Stimulated activated memory B cell treated with anti-CD40 and anti-IgM and Interleukin-4, amounts not matched to agents 10 μg/mL and 1 μg/mL and 100 μg/mL, for 72 hours (primary cell): ENCODE measurements around the gene FKBP10.
"Not testable (repeated sequence)": the region's sequence is repeated elsewhere in the genome, so short reads cannot be mapped to it uniquely, and the experiment has no call there.

Experiments
- ATAC-seq: fragments of 150-1000 bp; cut with Tn5 transposase; 2 replicates; pipeline ENCODE4 v1.10.0; 2021
- H3K27ac Mint-ChIP-seq: one replicate; pipeline ENCODE4 v1.8.0; 2022; ENCODE audit warnings: mild to moderate bottlenecking, mixed read lengths
- H3K27me3 Mint-ChIP-seq: one replicate; pipeline ENCODE4 v1.8.0; 2022; ENCODE audit warnings: mixed read lengths
- H3K36me3 Mint-ChIP-seq: one replicate; pipeline ENCODE4 v1.8.0; 2022; ENCODE audit warnings: mixed read lengths
- H3K4me1 Mint-ChIP-seq: one replicate; pipeline ENCODE4 v1.8.0; 2022; ENCODE audit warnings: mixed read lengths
- H3K4me3 Mint-ChIP-seq: one replicate; pipeline ENCODE4 v1.8.0; 2022; ENCODE audit warnings: mild to moderate bottlenecking, moderate library complexity, mixed read lengths
- H3K9me3 Mint-ChIP-seq: one replicate; pipeline ENCODE4 v1.8.0; 2022; ENCODE audit warnings: mixed read lengths

FKBP10 gene

DNA sequence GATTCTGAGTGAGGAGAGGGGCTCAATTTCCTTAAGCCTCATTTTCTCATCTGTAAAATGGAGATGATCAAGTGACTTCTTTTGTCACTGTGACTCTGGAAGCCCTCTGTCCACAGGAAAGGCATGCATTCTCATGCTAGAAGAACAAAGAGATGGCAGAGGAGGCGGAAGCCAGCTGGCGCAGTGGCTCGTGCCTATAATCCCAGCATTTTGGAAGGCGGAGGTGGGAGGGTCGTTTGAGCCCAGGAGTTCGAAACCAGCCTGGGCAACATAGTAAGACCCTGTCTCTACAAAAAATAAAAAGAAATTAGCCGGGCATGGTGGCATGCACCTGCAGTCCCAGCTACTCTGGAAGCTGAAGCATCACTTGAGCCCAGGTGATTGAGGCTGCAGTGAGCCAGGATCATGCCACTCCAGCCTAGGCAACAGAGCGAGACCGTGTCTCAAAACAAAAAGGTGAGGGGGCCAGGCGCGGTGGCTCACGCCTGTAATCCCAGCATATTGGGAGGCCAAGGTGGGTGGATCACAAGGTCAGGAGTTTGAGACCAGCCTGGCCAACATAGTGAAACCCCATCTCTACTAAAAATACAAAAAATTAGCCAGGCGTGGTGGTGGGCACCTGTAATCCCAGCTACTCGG is 36.4 kb upstream of the FKBP10 start:
- not testable (repeated sequence) for H3K27ac Mint-ChIP-seq, H3K4me3 Mint-ChIP-seq, H3K9me3 Mint-ChIP-seq, H3K36me3 Mint-ChIP-seq, ATAC-seq
- Mint-ChIP-seq H3K4me1 (peaks cover 19% of the 10 kb centered on the region), H3K27me3 (peaks cover 38% of the 10 kb centered on the region)

DNA sequence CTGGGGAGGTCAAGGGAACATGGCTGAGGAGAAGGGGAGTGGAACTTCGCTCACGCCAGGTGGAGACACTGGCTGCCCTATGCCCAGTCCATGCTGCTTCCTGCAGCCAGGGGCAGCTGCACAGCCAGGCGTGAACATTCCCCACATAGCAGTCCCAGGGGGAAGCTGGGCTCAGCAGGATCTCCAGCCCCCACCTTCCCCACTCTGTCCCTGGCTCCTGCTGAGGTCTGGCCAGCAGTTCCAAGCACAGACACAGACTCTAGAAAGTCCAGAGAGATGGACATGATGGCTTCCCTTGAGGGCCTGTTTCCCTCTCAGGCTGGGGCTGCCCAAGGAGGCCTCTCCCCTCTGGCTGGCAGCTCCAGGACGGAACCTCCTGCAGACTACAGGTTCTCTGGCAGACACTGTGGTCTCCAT is 35.6 kb upstream of the FKBP10 start:
- ATAC-seq = no peak
- H3K27me3 Mint-ChIP-seq = peaks cover 46% of the 10 kb centered on the region
- no peak overlapping the region for H3K27ac Mint-ChIP-seq
- H3K4me3 Mint-ChIP-seq = no peak overlapping the region
- H3K9me3 Mint-ChIP-seq = no peaks in the 10 kb centered on the region
- H3K36me3 Mint-ChIP-seq = no peaks in the 10 kb centered on the region
- peaks cover 18% of the 10 kb centered on the region for H3K4me1 Mint-ChIP-seq

DNA sequence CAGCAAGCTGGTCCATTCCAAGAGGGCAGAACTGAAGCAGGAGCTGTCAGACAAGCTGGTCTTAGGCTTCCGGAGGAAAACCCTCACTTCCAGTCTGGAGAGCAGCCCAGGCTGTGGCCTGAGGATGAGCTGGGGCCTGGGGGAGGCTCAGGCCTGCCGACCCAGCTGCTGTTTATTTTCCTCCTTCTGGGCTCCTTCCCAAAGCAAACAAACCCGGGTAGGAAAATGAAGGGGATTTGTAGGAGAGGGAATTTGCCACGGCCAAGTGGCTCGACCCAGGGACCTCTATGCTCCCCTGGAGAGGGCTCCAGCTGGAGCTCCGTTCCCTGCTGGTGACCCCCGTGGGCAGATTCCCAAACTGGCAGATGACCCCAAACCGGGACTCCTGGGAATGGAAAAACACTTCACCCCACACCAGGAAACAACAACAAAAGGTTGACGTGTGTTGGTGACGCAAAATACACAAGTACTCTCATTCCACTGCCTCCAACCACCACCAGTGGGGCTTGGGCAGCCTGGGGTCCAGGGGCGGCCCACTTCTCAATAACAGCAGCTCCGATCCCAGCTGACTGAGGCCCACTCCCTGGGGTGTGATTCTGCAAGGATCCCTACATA is 35.1 kb upstream of the FKBP10 start:
- Mint-ChIP-seq H3K4me1 (peaks cover 24% of the 10 kb centered on the region), H3K4me3 (no peak overlapping the region), H3K9me3 (no peaks in the 10 kb centered on the region), H3K36me3 (no peaks in the 10 kb centered on the region), H3K27ac (no peak overlapping the region), H3K27me3 (peaks cover 51% of the 10 kb centered on the region)
- ATAC-seq = no peak

DNA sequence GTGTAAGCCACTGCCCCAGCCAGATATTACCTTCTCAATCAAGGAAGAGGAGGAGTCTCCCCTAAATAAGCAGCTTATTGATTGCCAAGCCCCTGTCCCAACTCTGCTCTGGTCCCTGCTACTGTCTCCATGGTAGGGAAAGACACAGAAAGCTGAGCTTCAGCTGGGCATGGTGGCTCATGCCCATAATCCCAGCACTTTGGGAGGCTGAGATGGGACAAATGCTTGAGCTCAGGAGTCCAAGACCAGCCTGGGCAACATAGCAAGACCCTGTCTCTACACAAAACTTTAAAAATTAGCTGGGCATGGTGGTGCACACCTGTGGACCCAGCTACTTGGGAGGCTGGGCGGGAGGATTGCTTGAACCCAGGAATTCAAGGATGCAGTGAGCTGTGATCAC is 32.9 kb upstream of the FKBP10 start:
- Mint-ChIP-seq H3K27ac (no peak overlapping the region), H3K4me1 (peaks cover 30% of the 10 kb centered on the region), H3K36me3 (no peaks in the 10 kb centered on the region), H3K9me3 (no peaks in the 10 kb centered on the region), H3K4me3 (no peak overlapping the region), H3K27me3 (peaks cover 55% of the 10 kb centered on the region)
- no peak for ATAC-seq

DNA sequence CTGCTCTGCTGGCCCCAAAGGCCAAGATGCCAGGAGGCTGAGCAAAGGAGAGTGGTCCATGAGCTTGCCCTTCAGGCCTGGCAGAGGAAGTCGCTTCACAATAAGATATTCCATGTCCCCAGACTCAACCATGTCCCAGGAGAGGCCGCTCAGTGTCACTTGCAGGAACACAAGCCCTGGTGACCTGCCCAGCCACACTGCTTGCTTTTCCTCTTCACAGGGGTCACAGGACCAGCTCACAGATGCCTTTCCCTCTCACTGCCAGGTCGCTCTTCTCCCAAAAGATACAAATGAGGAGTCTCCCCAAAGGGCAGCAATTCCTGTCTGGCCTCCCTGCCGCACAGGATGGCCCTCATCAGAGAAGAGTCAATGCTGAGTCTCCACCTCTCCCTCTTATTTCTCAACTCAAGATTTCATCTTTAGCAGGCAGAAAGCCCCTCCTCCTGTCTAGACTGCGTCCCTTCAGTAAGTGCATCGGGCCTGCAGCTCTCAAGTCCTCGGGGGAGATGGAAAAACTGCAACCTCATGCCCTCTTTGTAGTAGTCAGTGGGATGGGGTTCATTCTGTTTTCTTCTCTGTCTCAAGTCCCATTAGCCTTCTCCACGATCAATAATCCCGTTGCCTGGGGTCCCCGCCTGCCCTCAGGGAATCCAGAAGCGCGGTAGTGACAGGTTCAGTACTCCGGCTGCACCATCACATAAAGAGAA is 31.2 kb upstream of the FKBP10 start:
- Mint-ChIP-seq H3K4me3 (no peak overlapping the region), H3K4me1 (peaks cover 40% of the 10 kb centered on the region), H3K9me3 (no peaks in the 10 kb centered on the region), H3K27ac (no peak overlapping the region), H3K36me3 (no peaks in the 10 kb centered on the region), H3K27me3 (peaks cover 42% of the 10 kb centered on the region)
- no peak for ATAC-seq

DNA sequence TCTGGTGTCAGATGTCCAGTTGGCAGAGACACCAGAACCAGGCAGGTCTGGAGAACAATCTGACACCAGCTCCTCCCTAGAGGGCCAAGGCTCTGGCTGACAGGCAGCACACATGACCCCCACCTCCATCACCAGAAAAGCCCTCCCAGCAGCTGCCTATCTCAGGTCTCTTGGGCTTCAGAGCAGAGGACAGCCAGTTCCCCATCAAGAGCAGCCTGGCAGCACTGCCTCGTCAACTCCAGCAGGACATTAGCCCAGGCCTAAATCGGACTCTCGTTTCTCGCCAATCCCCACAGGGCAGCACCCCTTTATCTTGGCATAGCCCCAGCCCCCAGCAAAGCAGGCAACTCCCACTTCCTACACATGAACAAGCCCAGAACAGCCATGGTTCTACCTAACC is 30.7 kb upstream of the FKBP10 start:
- peaks cover 42% of the 10 kb centered on the region for H3K27me3 Mint-ChIP-seq
- no peak overlapping the region for H3K4me3 Mint-ChIP-seq
- no peaks in the 10 kb centered on the region for H3K36me3 Mint-ChIP-seq
- H3K4me1 Mint-ChIP-seq = peaks cover 40% of the 10 kb centered on the region
- H3K9me3 Mint-ChIP-seq = no peaks in the 10 kb centered on the region
- no peak for ATAC-seq
- no peak overlapping the region for H3K27ac Mint-ChIP-seq

DNA sequence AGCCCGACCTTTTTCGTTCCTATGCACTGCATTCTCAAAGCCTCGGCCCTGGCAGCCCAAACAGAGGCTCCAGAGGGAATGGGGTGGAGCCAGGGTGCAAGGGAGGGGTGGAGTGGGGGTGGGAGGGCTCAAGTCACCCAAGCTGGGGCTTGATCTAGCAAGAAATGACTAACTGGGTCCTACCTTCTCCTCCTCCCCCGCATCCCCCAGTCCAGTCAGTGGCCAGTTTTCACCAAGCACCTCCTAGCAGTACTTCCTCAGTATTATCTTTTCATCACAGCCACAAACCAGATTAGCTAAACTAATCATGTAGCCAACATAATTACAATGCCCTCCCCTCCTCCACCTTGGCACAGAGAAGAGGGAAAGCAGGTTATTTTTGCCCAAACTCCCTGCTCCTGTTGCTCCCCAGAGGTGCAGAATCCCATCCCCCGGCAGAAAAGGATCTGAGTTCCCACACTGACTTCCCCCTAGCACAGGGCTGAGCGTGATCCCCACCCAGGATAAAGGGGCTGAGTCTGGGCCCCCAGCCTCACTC is 28.5 kb upstream of the FKBP10 start:
- Mint-ChIP-seq H3K9me3 (no peaks in the 10 kb centered on the region), H3K4me1 (peaks cover 38% of the 10 kb centered on the region), H3K4me3 (peak overlapping the region; percentile 64), H3K36me3 (no peaks in the 10 kb centered on the region), H3K27me3 (peaks cover 42% of the 10 kb centered on the region), H3K27ac (no peak overlapping the region)
- no peak for ATAC-seq

DNA sequence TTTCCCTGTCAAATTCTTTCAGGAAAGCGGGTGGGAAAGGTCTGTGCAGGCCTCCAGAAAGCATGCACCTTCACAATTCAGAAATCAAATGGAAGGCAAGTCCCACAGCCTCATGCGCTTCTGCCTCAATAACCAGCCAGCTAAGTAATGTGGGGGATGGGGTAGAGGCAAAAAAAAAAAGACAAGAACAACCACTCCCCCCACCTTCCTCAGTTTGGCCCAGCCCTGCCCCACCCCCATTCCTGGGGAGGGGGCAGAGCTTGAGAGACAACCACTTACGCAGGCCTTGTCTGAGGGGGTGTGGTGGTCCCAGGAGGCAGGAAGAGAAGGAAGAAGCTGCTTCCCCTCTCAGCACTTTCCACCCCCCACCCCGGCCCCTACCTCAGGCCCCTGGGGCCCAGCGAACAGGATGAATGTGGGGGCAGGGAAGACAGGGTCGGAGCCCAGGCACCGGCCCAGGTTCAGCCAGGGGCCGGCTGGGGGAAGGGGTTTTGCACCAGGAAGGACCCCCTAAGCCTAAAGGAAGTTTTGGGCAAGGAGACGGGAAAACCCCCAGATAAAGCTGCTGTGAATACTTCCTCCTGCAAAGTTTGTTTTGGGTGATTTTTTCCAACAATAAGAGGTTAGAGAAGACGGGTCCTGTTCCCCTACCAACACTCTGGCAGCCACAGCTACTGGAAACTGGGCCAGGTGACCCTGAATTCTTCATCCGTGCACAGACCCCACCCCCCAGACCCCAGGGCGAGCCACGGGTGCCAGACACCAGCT is 27.5 kb upstream of the FKBP10 start:
- H3K27ac Mint-ChIP-seq = peak overlapping the region; percentile 10
- no peak for ATAC-seq
- peaks cover 38% of the 10 kb centered on the region for H3K4me1 Mint-ChIP-seq
- H3K4me3 Mint-ChIP-seq = peak overlapping the region; percentile 64
- peaks cover 39% of the 10 kb centered on the region for H3K27me3 Mint-ChIP-seq
- H3K9me3 Mint-ChIP-seq = no peaks in the 10 kb centered on the region
- H3K36me3 Mint-ChIP-seq = no peaks in the 10 kb centered on the region

DNA sequence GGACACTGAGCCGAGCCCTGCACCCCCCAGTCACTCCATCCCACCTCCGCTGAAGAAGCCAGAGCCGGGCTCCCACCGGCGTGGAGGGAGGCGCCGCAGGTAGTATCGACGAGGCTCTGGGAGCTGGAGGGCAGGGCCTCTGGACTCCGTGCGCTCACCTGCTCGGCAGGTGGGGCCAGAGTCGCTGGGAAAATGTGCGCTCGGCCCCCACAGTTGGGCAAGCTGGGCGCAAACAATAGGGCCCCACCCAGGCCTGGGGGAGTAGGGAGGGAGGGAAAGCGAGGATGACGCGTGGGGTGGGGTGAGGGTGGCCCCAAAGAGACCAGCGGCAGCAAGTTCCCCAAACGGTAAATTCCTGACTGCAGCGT is 27.0 kb upstream of the FKBP10 start:
- H3K9me3 Mint-ChIP-seq = no peaks in the 10 kb centered on the region
- no peak overlapping the region for H3K27ac Mint-ChIP-seq
- H3K4me1 Mint-ChIP-seq = peaks cover 38% of the 10 kb centered on the region
- no peaks in the 10 kb centered on the region for H3K36me3 Mint-ChIP-seq
- peak overlapping the region; percentile 64 for H3K4me3 Mint-ChIP-seq
- H3K27me3 Mint-ChIP-seq = peaks cover 33% of the 10 kb centered on the region
- peak; percentile 1 for ATAC-seq

DNA sequence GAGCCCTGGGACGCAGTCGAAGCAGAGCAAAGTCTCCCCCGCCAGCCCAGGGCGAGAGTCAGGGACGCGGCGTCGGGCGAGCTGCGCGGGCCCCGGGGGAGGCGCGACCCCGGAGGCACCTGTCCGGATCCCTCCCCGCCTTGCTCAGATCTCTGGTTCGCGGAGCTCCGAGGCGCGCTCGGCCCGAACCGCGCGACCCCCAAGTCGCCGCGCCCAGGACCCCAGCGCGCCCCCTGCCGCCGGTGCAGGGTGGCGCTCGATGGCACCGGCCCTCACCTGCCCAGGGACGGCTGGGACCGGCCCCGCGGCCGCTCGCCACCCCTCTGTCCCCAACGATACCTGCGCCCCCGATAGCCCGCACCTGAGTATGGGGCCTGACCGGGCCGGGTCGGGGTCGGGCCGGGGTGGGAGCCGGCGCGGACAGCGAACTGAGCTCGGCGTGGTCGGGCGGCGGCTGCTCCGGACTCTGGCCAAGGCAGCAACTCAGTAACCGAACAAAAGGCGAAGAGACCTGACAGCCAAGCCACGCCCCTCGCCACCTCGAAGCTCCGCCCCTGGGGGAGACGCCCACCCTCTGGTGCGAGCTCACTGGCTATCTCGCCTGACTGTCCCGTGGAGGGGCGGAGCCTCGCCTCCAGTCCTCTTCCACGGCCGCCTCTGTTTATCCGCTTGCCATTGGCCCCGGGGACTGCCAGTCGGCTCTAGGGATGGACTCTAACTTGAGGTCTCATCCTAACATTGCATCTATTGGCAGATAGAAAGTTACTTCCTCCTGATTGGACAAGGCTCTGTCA is 26.4 kb upstream of the FKBP10 start, which contains the start of gene JUP:
Gene JUP, minus strand, starts transcription at position 485 of the 794 bp plus-strand sequence. CDS start 14,857 bp downstream, outside the sequence.
- Mint-ChIP-seq H3K4me1 (peaks cover 38% of the 10 kb centered on the region), H3K9me3 (no peaks in the 10 kb centered on the region), H3K36me3 (no peaks in the 10 kb centered on the region), H3K27me3 (peaks cover 28% of the 10 kb centered on the region), H3K4me3 (peak within 1 kb of the TSS; percentile 64), H3K27ac (no peak within 1 kb of the TSS)
- ATAC-seq = peak; percentile 96

DNA sequence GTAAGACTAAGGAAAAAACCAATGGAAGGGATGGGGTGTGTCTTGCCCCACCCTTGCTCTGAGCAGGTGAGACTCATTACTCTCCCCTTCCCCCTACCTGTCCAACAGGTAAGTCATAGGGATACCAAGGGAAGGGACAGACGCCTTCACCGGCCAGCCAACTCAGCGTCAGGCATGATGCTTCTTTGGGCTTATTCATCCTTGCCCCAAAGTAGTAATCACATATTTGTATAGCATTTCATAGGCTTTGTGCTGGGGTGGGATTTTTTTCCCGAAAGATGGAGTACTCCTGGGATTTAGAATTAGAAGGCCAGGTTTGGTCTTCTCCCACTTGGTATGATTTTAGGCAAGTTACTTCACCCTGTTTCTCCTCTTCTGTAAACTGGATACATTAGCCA is 25.8 kb upstream of the FKBP10 start:
- no peaks in the 10 kb centered on the region for H3K9me3 Mint-ChIP-seq
- peaks cover 35% of the 10 kb centered on the region for H3K4me1 Mint-ChIP-seq
- peak overlapping the region; percentile 64 for H3K4me3 Mint-ChIP-seq
- peaks cover 22% of the 10 kb centered on the region for H3K27me3 Mint-ChIP-seq
- no peak for ATAC-seq
- no peak overlapping the region for H3K27ac Mint-ChIP-seq
- no peaks in the 10 kb centered on the region for H3K36me3 Mint-ChIP-seq

DNA sequence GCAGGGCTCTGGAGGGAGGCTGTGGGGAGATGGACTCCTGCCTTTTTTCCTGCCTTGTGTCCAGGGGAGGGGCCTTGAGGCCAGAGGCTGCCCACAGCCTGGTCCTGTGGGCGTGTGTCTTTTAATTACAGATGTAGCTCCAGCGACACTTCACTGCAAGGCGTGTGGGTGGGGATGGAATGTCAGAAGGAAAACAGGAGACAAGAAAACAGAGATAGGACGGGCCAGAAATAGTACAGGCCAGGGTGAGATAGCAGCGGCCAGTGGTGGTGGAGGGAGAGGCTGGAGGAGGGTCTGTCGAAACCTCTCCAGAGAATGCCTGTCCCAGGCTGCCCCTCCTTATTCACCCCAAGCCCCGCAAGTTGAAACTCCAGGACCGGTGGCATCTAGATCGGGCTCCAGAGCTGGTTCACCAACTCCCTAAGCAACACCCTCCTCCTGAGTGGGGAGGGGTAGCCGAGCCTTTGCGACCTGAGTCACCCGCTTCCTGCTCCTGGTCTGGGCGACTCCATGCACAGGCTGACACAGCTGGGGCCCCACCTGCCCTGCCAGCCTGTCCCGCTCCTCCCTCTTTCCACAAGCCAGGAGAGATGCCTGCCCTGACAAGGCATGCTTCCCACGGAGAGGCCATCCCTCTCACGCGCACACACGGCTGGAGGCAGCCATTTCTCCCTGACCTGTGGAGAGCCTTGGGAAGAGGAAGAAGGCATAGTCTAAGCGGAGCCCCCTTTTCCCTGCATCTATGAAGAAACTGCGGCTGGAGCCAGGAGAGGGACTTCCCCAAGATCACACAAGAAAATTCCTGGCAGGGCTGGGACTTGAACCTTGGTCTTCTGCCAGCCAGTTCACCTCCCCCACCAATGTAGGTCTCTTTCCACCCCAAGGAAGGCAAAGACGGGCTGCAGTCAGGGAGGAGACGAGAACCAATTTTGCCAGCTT is 19.7 kb upstream of the FKBP10 start:
- H3K9me3 Mint-ChIP-seq = no peaks in the 10 kb centered on the region
- H3K27me3 Mint-ChIP-seq = no peaks in the 10 kb centered on the region
- H3K4me1 Mint-ChIP-seq = peaks cover 6% of the 10 kb centered on the region
- H3K4me3 Mint-ChIP-seq = no peak overlapping the region
- H3K27ac Mint-ChIP-seq = no peak overlapping the region
- ATAC-seq = no peak
- H3K36me3 Mint-ChIP-seq = no peaks in the 10 kb centered on the region

DNA sequence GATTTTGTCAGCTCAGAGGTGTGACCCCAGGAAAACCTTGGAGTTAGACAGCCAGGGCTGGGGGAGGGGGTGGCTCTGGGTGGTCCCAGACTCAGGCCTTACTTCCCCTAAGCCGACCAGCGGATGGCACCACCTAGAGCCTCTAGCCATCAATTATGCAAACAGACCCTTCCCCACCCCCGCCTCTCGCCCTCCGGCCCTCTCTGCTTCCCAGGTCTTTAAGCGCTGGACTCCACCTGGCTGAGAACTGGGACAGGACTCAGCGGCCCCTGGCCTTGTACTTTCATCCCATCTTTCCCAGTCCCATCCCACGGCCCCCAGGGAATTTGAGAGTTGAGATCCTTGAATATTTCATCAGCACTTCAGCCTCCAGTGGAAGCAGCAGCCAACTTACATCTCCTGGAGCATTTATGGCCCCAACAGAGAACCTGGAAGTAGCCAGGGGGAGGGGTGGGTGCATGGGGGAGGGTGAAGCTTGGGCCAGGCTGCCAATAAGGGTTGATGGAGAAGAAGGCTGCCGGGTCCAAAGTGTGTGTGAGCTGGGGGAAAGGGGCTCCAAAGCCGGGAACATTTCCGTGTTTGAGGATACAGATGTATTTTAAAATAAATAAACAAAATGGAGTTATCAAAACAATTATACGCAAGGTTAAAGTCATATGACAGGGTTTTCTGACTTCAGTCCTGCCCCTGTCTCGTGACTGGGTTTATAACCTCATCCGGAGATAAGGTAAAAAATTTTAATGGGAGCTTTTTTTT is 18.8 kb upstream of the FKBP10 start:
- ATAC-seq = no peak
- H3K9me3 Mint-ChIP-seq = no peaks in the 10 kb centered on the region
- H3K4me3 Mint-ChIP-seq = no peak overlapping the region
- no peaks in the 10 kb centered on the region for H3K27me3 Mint-ChIP-seq
- H3K36me3 Mint-ChIP-seq = no peaks in the 10 kb centered on the region
- H3K4me1 Mint-ChIP-seq = peaks cover 3% of the 10 kb centered on the region
- H3K27ac Mint-ChIP-seq = no peak overlapping the region
